Immature natural killer cell (primary cell): Measurements from ENCODE around the gene PPHLN1. TPM values are rescaled to one million over a fixed set of nuclear protein-coding genes. Genes with fewer than 3 reads are reported as not detected.
A peak's percentile ranks its signal among the peaks of the same experiment; 100 is the strongest.

Experiments
- DNase-seq, 3 donors: peaks; one replicate each; pipeline ENCODE4 v3.0.0; 2022; ENCODE audit warnings: mixed read lengths in 1 of 3
- H3K27ac Mint-ChIP-seq, 6 donors: one replicate each; pipeline ENCODE4 v1.8.0; 2020; ENCODE audit warnings: mixed read lengths in 6 of 6, mild to moderate bottlenecking in 5 of 6, inconsistent platforms in 4 of 6, moderate library complexity in 3 of 6
- H3K27me3 Mint-ChIP-seq, 3 donors: one replicate each; pipeline ENCODE4 v1.8.0; 2020 to 2021; ENCODE audit warnings: low read depth in 3 of 3, mild to moderate bottlenecking in 3 of 3, mixed read lengths in 3 of 3, moderate library complexity in 3 of 3, inconsistent platforms in 1 of 3
- H3K36me3 Mint-ChIP-seq, 3 donors: one replicate each; pipeline ENCODE4 v1.8.0; 2020; ENCODE audit warnings: mixed read lengths in 3 of 3, inconsistent platforms in 2 of 3, mild to moderate bottlenecking in 2 of 3
- H3K4me1 Mint-ChIP-seq, 2 donors: one replicate each; pipeline ENCODE4 v1.8.0; 2020; ENCODE audit warnings: inconsistent platforms in 2 of 2, mild to moderate bottlenecking in 2 of 2, mixed read lengths in 2 of 2, moderate library complexity in 1 of 2
- H3K4me3 Mint-ChIP-seq, 5 donors: one replicate each; pipeline ENCODE4 v1.8.0; 2020; ENCODE audit warnings: mild to moderate bottlenecking in 5 of 5, mixed read lengths in 5 of 5, inconsistent platforms in 3 of 5, moderate library complexity in 3 of 5
- H3K9me3 Mint-ChIP-seq, 6 donors: one replicate each; pipeline ENCODE4 v1.8.0; 2020; ENCODE audit warnings: mild to moderate bottlenecking in 6 of 6, mixed read lengths in 6 of 6, inconsistent platforms in 4 of 6, moderate library complexity in 3 of 6
- polyA plus RNA-seq, 3 donors: library from polyadenylated mRNA; unstranded; fragments of 300-500 nt; fragmentation: Illumina TruSeq; gene quantifications; one replicate each; pipeline ENCODE4 v1.2.3, GENCODE V29; 2021

Gene PPHLN1
- polyA plus RNA-seq, 3 donors from 2014 or later, result 106 to 116 (median 107) TPM

DNA sequence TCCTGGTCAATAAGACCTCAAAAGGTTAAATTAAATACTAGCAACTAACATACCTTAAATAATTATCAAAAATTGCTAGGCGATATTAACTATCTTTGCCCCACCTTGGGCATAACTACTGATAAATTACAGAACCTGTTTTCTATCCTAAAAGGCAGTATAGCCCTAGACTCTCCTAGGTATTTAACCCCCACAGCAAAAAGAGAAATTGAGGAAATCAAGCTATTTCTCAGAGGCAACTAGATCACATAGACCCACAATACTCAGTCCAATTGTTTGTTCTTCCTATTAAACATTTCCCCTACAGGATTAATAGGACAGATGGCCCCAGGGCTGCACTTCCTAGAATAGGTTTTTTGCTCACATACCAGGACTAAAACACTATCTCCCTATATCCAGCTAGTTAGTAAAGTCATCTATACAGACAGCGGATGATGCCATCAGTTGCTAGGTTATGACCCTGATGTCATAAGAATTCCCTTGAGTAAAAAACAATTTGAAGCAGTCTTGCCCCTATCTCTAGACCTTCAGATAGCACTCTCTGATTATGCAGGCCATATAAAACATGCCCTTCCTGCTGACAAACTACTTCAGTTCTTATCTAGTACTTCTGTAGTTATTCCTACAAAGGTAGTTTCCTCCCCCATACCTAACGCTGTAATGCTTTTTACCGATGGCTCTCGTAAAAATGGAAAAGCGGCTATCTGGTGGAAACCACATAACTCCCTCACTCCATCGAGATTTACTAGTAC is 118.4 kb downstream of the PPHLN1 start:
- Mint-ChIP-seq H3K27me3 (peaks cover 0 to 1% (median 0%) of the 10 kb centered on the region in 3 donors), H3K9me3 (peaks cover 0 to 5% (median 0%) of the 10 kb centered on the region in 6 donors), H3K36me3 (peaks cover 44 to 82% (median 66%) of the 10 kb centered on the region in 3 donors), H3K4me3 (no peak overlapping the region), H3K4me1 (no peaks in the 10 kb centered on the region), H3K27ac (no peak overlapping the region)
- no peak for DNase-seq

DNA sequence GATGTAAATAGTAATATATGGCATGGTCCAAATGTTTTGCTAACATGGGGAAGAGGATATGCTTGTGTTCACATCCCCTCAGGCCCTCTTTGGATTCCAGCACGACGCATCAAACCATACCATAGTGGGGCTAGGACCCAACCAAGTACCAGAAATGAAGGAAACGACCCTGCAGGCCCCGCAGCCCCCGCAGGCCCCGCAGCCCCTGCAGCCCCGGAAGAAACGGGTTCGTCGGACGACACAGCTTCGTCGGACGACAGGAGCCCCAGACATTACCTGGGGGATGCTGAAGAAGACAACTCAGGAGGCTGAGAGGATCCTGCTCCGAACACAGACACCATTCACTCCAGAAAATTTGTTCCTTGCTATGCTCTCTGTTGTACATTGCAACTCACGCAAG is 119.9 kb downstream of the PPHLN1 start:
- peaks cover 0 to 5% (median 0%) of the 10 kb centered on the region in 6 donors for H3K9me3 Mint-ChIP-seq
- H3K36me3 Mint-ChIP-seq, result peaks cover 49 to 79% (median 69%) of the 10 kb centered on the region in 3 donors
- no peak overlapping the region for H3K27ac Mint-ChIP-seq
- no peak for DNase-seq
- peaks cover 0 to 1% (median 0%) of the 10 kb centered on the region in 3 donors for H3K27me3 Mint-ChIP-seq
- H3K4me3 Mint-ChIP-seq, result no peak overlapping the region
- no peaks in the 10 kb centered on the region for H3K4me1 Mint-ChIP-seq

DNA sequence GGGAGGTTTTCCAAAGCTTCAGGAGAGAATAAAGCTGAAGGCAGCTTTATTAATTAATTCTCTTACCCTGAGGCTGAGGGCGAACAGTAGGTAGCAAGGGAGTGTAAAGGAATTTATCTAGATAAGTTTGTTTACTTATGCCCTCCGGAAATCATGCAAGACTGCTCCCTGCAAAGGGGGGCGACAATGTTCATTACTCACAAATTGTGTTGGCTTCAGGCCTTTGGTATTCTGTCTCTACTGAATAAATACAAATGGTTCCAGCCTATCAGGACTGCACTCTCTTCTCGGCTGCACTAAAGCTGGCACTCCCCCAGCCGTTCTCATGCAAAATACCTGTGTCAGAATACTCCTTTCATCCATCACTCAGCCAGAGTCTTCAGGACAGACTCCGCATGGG is 120.8 kb downstream of the PPHLN1 start:
- H3K27ac Mint-ChIP-seq, result no peak overlapping the region
- DNase-seq, result no peak
- no peaks in the 10 kb centered on the region for H3K4me1 Mint-ChIP-seq
- H3K36me3 Mint-ChIP-seq, result peaks cover 49 to 72% (median 63%) of the 10 kb centered on the region in 3 donors
- no peak overlapping the region for H3K4me3 Mint-ChIP-seq
- no peaks in the 10 kb centered on the region for H3K27me3 Mint-ChIP-seq
- H3K9me3 Mint-ChIP-seq, result peaks cover 0 to 5% (median 0%) of the 10 kb centered on the region in 6 donors

DNA sequence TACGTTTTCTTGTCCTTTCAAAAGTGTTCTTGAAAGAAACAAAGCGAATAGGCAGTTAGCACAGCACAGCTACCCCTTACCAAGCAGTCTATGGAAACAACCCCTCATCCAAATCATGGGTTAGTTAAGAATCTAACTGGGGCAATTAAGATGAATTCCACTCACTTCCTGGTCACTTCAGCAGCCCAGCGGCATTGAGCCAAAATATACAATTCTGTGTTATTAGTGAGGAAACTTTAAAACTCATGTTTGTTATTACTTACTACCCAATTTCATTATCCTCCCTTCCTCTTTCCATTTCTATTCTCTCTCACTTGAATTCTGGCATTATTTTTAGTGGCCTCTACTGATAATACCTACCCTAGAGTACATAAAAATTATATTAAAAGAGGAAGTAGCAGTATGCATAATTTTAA is 121.4 kb downstream of the PPHLN1 start:
- no peak for DNase-seq
- H3K9me3 Mint-ChIP-seq, result peaks cover 0 to 5% (median 0%) of the 10 kb centered on the region in 6 donors
- H3K27ac Mint-ChIP-seq, result no peak overlapping the region
- no peaks in the 10 kb centered on the region for H3K27me3 Mint-ChIP-seq
- H3K4me1 Mint-ChIP-seq, result no peaks in the 10 kb centered on the region
- peaks cover 44 to 66% (median 59%) of the 10 kb centered on the region in 3 donors for H3K36me3 Mint-ChIP-seq
- H3K4me3 Mint-ChIP-seq, result no peak overlapping the region

DNA sequence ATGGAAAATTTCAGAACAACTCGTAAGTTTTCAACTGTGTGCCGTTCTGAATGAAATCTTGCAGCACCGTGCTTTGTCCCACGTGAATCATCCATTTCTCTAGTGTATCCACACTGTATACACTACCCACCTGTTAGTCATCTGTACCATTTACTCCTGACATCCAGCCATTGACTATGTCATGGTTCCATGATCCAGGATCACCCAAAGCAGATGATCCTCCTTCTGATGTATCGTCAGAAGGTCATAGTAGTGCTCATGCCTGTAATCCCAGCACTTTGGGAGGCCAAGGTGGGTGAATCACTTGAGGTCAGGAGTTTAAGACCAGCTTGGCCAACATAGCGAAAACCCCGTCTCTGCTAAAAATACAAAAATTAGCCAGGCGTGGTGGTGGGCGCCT is 122.9 kb downstream of the PPHLN1 start:
- H3K27ac Mint-ChIP-seq, result no peak overlapping the region
- no peaks in the 10 kb centered on the region for H3K27me3 Mint-ChIP-seq
- H3K9me3 Mint-ChIP-seq, result peaks cover 0 to 5% (median 0%) of the 10 kb centered on the region in 6 donors
- H3K36me3 Mint-ChIP-seq, result peaks cover 39 to 51% (median 49%) of the 10 kb centered on the region in 3 donors
- H3K4me1 Mint-ChIP-seq, result no peaks in the 10 kb centered on the region
- no peak overlapping the region for H3K4me3 Mint-ChIP-seq
- no peak for DNase-seq

DNA sequence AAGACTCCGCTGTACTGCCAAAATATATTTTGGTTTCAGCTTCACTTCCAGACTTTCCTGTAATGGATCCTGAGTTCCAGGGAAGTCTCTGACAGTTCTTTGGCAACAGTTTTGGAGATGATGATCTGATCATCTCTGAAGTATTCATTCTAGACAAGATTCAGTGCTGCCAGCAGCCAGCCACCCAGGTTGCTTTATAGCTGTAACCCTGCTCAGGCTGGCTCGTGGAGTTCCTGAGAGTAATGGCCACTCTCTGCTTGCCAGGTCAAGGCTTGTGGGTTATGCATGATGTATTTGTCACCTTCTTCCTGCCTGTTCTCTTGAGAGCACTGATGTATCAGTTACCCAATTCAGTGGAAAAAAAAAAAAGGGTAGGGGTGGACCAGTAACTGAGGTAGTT is 124.3 kb downstream of the PPHLN1 start:
- H3K27me3 Mint-ChIP-seq, result no peaks in the 10 kb centered on the region
- H3K36me3 Mint-ChIP-seq, result peaks cover 28 to 37% (median 35%) of the 10 kb centered on the region in 3 donors
- DNase-seq, result no peak
- no peak overlapping the region for H3K4me3 Mint-ChIP-seq
- H3K9me3 Mint-ChIP-seq, result no peaks in the 10 kb centered on the region
- H3K27ac Mint-ChIP-seq, result peak overlapping the region in 1 of 6 donors; percentile 9
- H3K4me1 Mint-ChIP-seq, result no peaks in the 10 kb centered on the region

GRCh38 chr12:42458575-42458974 is 132.6 kb downstream of the PPHLN1 start:
- H3K36me3 Mint-ChIP-seq, result no peaks in the 10 kb centered on the region
- no peak overlapping the region for H3K27ac Mint-ChIP-seq
- no peaks in the 10 kb centered on the region for H3K9me3 Mint-ChIP-seq
- H3K27me3 Mint-ChIP-seq, result no peaks in the 10 kb centered on the region
- H3K4me1 Mint-ChIP-seq, result no peaks in the 10 kb centered on the region
- no peak overlapping the region for H3K4me3 Mint-ChIP-seq
- no peak for DNase-seq

- no peak overlapping the region for H3K27ac Mint-ChIP-seq
- H3K36me3 Mint-ChIP-seq, result no peaks in the 10 kb centered on the region
- no peak overlapping the region for H3K4me3 Mint-ChIP-seq
- no peak for DNase-seq
- no peaks in the 10 kb centered on the region for H3K9me3 Mint-ChIP-seq
- H3K27me3 Mint-ChIP-seq, result no peaks in the 10 kb centered on the region
- H3K4me1 Mint-ChIP-seq, result no peaks in the 10 kb centered on the region
Observed at GRCh38 chr12:42459336-42459847, 133.4 kb downstream of the PPHLN1 start.

- H3K27ac Mint-ChIP-seq, result no peak overlapping the region
- H3K27me3 Mint-ChIP-seq, result no peaks in the 10 kb centered on the region
- no peaks in the 10 kb centered on the region for H3K36me3 Mint-ChIP-seq
- DNase-seq, result no peak
- no peaks in the 10 kb centered on the region for H3K9me3 Mint-ChIP-seq
- no peaks in the 10 kb centered on the region for H3K4me1 Mint-ChIP-seq
- H3K4me3 Mint-ChIP-seq, result no peak overlapping the region
Observed at GRCh38 chr12:42462486-42462885, 136.5 kb downstream of the PPHLN1 start.

- H3K9me3 Mint-ChIP-seq, result no peaks in the 10 kb centered on the region
- H3K27me3 Mint-ChIP-seq, result peaks cover 0 to 4% (median 0%) of the 10 kb centered on the region in 3 donors
- no peak for DNase-seq
- H3K36me3 Mint-ChIP-seq, result no peaks in the 10 kb centered on the region
- peaks cover 6 to 10% of the 10 kb centered on the region in 2 donors for H3K4me1 Mint-ChIP-seq
- H3K4me3 Mint-ChIP-seq, result no peak overlapping the region
- H3K27ac Mint-ChIP-seq, result no peak overlapping the region
Observed at GRCh38 chr12:42463671-42464070, 137.7 kb downstream of the PPHLN1 start.

GRCh38 chr12:42468341-42468821 is 142.4 kb downstream of the PPHLN1 start:
- Mint-ChIP-seq H3K36me3 (no peaks in the 10 kb centered on the region), H3K4me1 (peaks cover 21 to 27% of the 10 kb centered on the region in 2 donors), H3K27me3 (peaks cover 0 to 10% (median 3%) of the 10 kb centered on the region in 3 donors), H3K9me3 (no peaks in the 10 kb centered on the region), H3K27ac (no peak overlapping the region), H3K4me3 (peak overlapping the region; percentile 44 to 78 (median 72))
- DNase-seq, result no peak

DNA sequence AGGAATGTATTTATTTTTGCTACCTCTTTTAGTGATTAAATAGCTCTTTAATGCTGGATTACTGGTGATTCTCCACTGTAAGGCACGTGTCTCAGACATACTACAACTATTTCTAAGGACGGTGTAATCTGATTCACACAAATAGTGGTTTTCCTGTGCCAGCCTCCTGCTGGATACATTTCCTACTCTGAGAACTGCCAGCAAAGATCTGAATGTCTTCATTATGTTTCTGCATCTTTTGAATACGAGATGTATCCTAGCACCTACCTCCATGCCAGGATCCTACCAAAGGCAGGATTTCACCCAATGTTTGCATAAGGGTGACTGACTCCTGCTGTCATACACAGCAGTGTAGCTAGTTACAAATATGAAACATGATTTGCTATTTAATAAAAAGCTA is 143.0 kb downstream of the PPHLN1 start:
- H3K36me3 Mint-ChIP-seq, result no peaks in the 10 kb centered on the region
- H3K9me3 Mint-ChIP-seq, result no peaks in the 10 kb centered on the region
- peaks cover 0 to 10% (median 3%) of the 10 kb centered on the region in 3 donors for H3K27me3 Mint-ChIP-seq
- no peak overlapping the region for H3K27ac Mint-ChIP-seq
- DNase-seq, result no peak
- H3K4me3 Mint-ChIP-seq, result peak overlapping the region; percentile 57 to 78 (median 72)
- H3K4me1 Mint-ChIP-seq, result peaks cover 21 to 27% of the 10 kb centered on the region in 2 donors

DNA sequence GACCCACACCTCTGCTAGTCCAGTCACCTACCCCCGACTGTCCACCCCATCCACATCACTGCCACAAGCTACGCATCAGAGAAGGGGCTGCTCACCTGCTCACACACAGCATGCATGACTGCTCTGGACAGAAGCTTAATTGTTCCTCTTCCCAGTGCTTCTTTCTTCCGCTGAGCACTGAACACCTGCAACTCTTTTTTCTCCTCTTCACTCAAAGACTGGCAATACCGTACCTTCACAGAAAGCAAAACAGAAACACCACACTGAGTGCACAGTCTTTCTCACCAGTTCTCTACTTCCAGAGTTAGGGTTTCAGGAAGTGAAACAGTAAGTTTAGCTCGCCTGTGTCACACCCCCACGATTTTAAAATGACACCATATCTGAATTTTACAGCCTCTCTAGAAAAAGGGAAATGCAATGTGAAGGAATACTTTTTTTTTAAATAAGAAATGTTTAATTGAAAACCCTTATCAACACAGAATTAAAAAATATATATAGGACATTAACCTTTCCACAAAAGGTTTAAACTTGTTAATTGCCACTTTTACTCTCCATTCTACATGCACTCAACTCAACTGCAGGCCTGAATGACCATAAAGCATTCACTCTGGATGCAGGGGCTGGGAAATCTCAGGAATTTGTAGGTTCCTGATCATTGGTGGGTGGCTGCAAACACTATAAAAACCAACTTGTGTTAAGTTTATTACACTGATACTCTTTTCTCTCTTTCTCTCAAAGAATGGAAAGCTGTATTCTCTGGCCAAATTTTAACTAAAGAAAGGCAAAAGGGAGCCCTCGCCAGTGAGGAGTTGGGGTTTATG is 143.6 kb downstream of the PPHLN1 start:
- no peaks in the 10 kb centered on the region for H3K9me3 Mint-ChIP-seq
- peaks cover 0 to 10% (median 3%) of the 10 kb centered on the region in 3 donors for H3K27me3 Mint-ChIP-seq
- H3K27ac Mint-ChIP-seq, result peak overlapping the region in 3 of 6 donors; percentile 5 to 52 (median 51)
- DNase-seq, result no peak
- H3K4me3 Mint-ChIP-seq, result peak overlapping the region; percentile 57 to 78 (median 72)
- H3K4me1 Mint-ChIP-seq, result peaks cover 21 to 27% of the 10 kb centered on the region in 2 donors
- no peaks in the 10 kb centered on the region for H3K36me3 Mint-ChIP-seq

DNA sequence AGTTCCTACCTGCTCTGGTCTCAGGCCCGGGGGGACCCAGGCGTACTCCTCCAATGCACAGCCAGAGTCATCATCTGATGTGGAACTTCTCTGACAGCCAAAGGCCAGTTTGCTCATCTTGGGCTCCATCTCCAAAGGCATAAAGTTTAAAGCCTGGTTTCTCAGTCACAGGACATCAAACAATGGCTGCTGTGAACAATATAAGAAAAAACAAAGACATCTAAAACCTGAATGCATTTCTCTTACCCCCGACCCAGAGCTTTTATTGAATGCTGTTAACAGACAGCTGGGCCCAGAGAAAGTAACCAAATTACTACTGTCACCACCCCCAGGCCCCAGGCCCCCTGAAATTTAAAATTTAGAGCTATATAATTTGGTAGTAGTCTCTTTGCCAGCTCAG is 146.4 kb downstream of the PPHLN1 start:
- H3K9me3 Mint-ChIP-seq, result no peaks in the 10 kb centered on the region
- peaks cover 21 to 27% of the 10 kb centered on the region in 2 donors for H3K4me1 Mint-ChIP-seq
- DNase-seq, result no peak
- no peaks in the 10 kb centered on the region for H3K36me3 Mint-ChIP-seq
- no peak overlapping the region for H3K4me3 Mint-ChIP-seq
- peaks cover 0 to 10% (median 3%) of the 10 kb centered on the region in 3 donors for H3K27me3 Mint-ChIP-seq
- H3K27ac Mint-ChIP-seq, result no peak overlapping the region
